ENCODE measurements around the gene ZNF740. TPM values are rescaled to one million over a fixed set of nuclear protein-coding genes. Genes with fewer than 3 reads are reported as not detected.

ZNF740 gene
- total RNA-seq, 1 donor from 2014 or later, result 67.2 TPM

DNA sequence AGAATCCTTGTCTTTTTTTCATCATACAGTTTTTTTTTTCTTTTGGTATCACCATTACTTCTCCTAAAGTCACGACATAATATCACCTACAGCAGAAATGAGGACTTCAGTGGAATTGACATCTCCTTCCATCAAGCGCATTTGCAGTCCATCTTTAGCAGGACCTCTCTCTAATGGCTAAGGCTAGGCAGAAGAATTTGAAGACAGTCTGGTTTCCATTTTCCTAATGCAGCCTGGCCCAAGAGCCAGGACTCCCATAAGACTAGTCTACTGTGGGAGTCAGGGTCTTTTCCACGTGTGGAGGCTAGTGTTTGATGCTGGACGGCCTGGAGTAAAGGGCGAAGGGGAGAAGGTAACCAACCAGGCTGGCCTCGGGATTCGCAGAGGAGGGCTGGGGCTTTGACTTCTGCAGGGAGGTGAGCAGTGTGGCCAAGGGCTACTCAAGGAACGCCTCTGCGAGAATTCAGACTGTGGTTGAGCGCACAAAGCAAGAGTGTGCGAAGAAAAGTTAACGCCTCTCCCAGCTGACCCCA, 769 bp upstream of the ZNF740 start:
- POLR2A ChIA-PET, result interaction anchor here (0.5 to 4.0 kb wide), 22 partner anchors 15 to 200 kb away, joined by 3 to 66 read pairs (median 8); partner anchors contain the start of genes AAAS, EIF4B, ESPL1 and ITGB7
- no peaks in the 10 kb centered on the region for H3K27me3 Mint-ChIP-seq

GRCh38 chr12:53180931-53181645, 566 bp downstream of the ZNF740 start:
- ATAC-seq (ENCODE audit: low read depth), result peak; percentile 47
- peak overlapping the region; percentile 88 for H3K27ac Mint-ChIP-seq
- CTCF ChIA-PET, result interaction anchor here (0.6 to 3.0 kb wide), 11 partner anchors 9 to 140 kb away, joined by 3 to 16 read pairs (median 4); no protein-coding TSS in a partner anchor

More for the DNA sequence above, 769 bp upstream of the ZNF740 start:
- H3K4me1 Mint-ChIP-seq, result peaks cover 49% of the 10 kb centered on the region
- DNase-seq, result no peak
- H3K27ac Mint-ChIP-seq, result peak overlapping the region; percentile 98
- peaks cover 36% of the 10 kb centered on the region for H3K36me3 Mint-ChIP-seq (ENCODE audit: low read depth)
- CTCF ChIA-PET, result interaction anchor here (1.0 to 3.0 kb wide), 8 partner anchors 11 to 115 kb away, joined by 3 to 16 read pairs (median 4); partner anchors contain the start of gene PFDN5
- intact Hi-C loops (cut with micrococcal nuclease), result loop anchor here (1.0 to 5.0 kb wide), 16 partner anchors 11 to 321 kb away; partner anchors contain the start of genes AAAS, EIF4B, ESPL1 and ITGB7
- peak; percentile 3 for ATAC-seq (ENCODE audit: low read depth)
- no peaks in the 10 kb centered on the region for H3K9me3 Mint-ChIP-seq
- H3K4me3 Mint-ChIP-seq, result peak overlapping the region; percentile 93
- TF ChIP-seq, protein P1, sequence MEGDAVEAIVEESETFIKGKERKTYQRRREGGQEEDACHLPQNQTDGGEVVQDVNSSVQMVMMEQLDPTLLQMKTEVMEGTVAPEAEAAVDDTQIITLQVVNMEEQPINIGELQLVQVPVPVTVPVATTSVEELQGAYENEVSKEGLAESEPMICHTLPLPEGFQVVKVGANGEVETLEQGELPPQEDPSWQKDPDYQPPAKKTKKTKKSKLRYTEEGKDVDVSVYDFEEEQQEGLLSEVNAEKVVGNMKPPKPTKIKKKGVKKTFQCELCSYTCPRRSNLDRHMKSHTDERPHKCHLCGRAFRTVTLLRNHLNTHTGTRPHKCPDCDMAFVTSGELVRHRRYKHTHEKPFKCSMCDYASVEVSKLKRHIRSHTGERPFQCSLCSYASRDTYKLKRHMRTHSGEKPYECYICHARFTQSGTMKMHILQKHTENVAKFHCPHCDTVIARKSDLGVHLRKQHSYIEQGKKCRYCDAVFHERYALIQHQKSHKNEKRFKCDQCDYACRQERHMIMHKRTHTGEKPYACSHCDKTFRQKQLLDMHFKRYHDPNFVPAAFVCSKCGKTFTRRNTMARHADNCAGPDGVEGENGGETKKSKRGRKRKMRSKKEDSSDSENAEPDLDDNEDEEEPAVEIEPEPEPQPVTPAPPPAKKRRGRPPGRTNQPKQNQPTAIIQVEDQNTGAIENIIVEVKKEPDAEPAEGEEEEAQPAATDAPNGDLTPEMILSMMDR (IDR thresholded peaks at IDR 0.05), result no peak

DNA sequence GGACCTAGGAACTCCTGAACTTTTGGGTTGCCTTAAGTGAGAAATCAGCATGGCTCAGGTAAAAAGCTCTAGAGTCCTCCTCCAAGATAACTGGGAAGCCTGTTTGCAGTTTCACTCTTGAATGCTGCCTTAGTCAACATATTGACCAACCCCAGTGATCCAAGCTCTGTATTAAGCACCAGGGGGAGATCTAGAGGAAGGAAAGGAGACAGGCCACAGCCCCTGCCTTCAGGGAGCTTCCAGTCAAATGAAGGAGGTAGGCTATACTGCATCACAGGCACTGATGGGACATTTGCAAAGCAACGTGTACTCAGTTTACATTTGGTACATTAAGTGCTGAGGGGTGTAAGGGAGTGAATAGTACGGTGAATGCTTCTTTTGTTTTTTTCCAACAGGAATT, 1.4 kb downstream of the ZNF740 start:
- intact Hi-C loops (cut with micrococcal nuclease), result loop anchor here (2.0 to 5.0 kb wide), 3 partner anchors 75 to 271 kb away; partner anchors contain the start of genes PCBP2 and TNS2
- POLR2A ChIA-PET, result interaction anchor here (0.9 to 4.0 kb wide), 7 partner anchors 18 to 319 kb away, joined by 3 to 66 read pairs (median 33); partner anchors contain the start of genes ESPL1, ITGB7, PFDN5 and SPRYD3
- peaks cover 58% of the 10 kb centered on the region for H3K36me3 Mint-ChIP-seq (ENCODE audit: low read depth)

More at GRCh38 chr12:53180931-53181645, 566 bp downstream of the ZNF740 start:
- Mint-ChIP-seq H3K4me3 (peak overlapping the region; percentile 93), H3K4me1 (peaks cover 53% of the 10 kb centered on the region), H3K27me3 (no peaks in the 10 kb centered on the region), H3K9me3 (no peaks in the 10 kb centered on the region), H3K36me3 (ENCODE audit: low read depth) (peaks cover 50% of the 10 kb centered on the region)
- TF ChIP-seq, protein P1 (IDR thresholded peaks at IDR 0.05), result no peak
- intact Hi-C loops (cut with micrococcal nuclease), result loop anchor here (1.0 to 5.0 kb wide), 16 partner anchors 9 to 319 kb away; partner anchors contain the start of genes AAAS, EIF4B, ESPL1 and ITGB7
- POLR2A ChIA-PET, result interaction anchor here (0.5 to 4.0 kb wide), 20 partner anchors 14 to 1171 kb away, joined by 3 to 66 read pairs (median 8); partner anchors contain the start of genes AAAS, EIF4B, ESPL1 and ITGB7
- DNase-seq, result peak; percentile 71

DNA sequence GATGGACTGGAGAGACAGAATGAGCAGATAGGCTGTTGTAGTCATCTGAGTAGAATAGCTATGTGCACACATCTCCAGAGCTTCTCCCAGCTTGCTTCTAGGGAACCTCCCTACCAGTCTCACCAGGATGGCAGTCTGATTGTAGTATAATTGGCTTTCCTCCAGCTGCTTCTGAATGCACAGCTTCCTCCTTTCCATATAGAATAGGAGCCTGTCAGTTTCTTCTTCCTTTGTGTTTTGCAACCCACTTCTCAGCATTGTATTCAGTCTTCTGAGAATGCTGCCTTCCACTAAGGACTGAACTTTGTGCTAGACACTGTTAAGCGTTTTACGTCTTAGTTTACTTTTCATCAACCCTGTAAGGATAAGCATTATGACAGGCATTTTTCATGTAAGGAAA, 2.4 kb downstream of the ZNF740 start:
- Mint-ChIP-seq H3K4me1 (peaks cover 56% of the 10 kb centered on the region), H3K36me3 (ENCODE audit: low read depth) (peaks cover 68% of the 10 kb centered on the region), H3K27ac (no peak overlapping the region), H3K4me3 (peak overlapping the region; percentile 5), H3K9me3 (no peaks in the 10 kb centered on the region), H3K27me3 (no peaks in the 10 kb centered on the region)
- ChIA-PET POLR2A (interaction anchor here (3.3 to 4.0 kb wide), 4 partner anchors 17 to 85 kb away, joined by 33 to 66 read pairs (median 50); partner anchors contain the start of genes ESPL1 and ITGB7), CTCF (interaction anchor here (1.3 to 3.0 kb wide), 3 partner anchors 12 to 31 kb away, joined by 4 to 16 read pairs (median 4); no protein-coding TSS in a partner anchor)
- intact Hi-C loops (cut with micrococcal nuclease), result loop anchor here (5.0 kb wide), 1 partner anchor 131 kb away; the partner anchor contains the start of gene TNS2
- DNase-seq (no peak), ATAC-seq (ENCODE audit: low read depth) (no peak)
- TF ChIP-seq, protein P1 (IDR thresholded peaks at IDR 0.05), result no peak

More for the DNA sequence above, 1.4 kb downstream of the ZNF740 start:
- Mint-ChIP-seq H3K4me3 (peak overlapping the region; percentile 93), H3K4me1 (peaks cover 54% of the 10 kb centered on the region), H3K27me3 (no peaks in the 10 kb centered on the region), H3K9me3 (no peaks in the 10 kb centered on the region), H3K27ac (peak overlapping the region; percentile 0)
- CTCF ChIA-PET, result interaction anchor here (0.6 to 3.0 kb wide), 5 partner anchors 8 to 33 kb away, joined by 3 to 16 read pairs (median 4); no protein-coding TSS in a partner anchor
- TF ChIP-seq, protein P1 (IDR thresholded peaks at IDR 0.05), result no peak
- DNase-seq (no peak), ATAC-seq (ENCODE audit: low read depth) (no peak)

Measured in activated B cell treated with CpG ODN at 0.5 μM for 24 hours (primary cell).